ENCODE measurements around the gene ROBO1.
"Not testable (repeated sequence)": the region's sequence is repeated elsewhere in the genome, so short reads cannot be mapped to it uniquely, and the experiment has no call there.

The ROBO1 gene

GRCh38 chr3:79551997-79552396, 215.8 kb downstream of the ROBO1 start:
- DNase-seq (ENCODE audit: low spot score), result no peak

DNA sequence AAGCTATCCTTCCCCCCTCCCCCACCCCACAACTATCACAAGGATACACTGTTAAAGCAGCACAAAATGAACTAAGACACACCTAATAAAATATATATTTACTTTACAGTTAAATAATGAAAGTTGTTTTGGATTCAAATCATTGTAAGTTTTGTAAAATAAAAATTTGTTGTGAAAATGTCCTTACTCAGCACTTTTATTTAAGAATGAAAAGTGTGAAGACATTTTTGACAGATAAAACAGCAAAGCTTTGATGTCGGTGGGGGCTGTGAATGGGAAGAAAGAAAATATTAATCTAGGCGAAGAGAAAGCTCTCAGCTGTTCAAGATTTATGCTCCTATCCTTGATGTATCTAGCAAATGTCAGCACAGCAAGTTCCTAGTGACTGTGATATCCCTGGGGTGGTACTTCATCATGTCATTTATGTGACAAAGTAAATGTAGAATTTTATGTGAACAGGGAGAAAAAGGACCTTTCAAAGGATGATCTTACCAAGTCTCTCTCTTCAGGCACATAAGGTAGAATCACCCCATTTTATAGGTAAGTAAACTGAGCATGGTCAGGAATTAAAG, 216.4 kb downstream of the ROBO1 start:
- DNase-seq (ENCODE audit: low spot score), result no peak

DNA sequence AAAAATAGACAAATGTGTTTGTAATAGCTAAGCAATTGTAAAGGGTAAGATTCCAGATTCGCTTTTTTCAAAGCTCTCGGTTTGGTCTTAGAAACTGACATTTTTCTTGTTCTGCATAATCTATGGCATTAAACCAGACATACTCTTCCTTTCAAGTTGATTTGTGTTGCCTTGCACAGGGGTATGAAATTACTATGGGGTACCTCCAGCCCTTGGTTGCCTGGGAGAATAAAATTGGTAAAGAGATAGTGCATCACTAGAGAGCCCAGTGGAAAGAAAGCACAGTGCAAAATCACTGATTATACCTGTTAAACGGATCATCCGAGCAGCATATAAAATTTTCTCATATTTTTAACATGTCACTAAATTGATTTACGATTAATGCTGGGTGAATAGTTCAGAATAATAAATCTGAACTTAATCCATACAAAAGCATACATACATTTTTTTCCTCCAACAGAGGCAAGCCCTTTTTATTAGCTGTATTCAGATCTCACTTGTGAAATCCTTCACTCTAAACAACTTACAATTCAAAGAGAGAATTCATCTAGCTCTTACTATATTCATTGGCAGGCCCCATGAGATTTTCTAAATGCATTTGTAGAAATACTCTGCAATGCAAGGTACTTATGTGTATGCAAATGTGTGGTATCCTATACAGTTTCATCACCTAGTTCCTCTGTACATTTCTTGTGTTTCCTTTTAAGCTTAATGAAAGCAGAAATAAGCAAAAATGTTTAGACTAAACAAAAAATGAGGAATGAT, 224.4 kb downstream of the ROBO1 start:
- DNase-seq (ENCODE audit: low spot score), result no peak

- no peak for DNase-seq (ENCODE audit: low spot score)
Measured at GRCh38 chr3:79534727-79535126, 233.1 kb downstream of the ROBO1 start.

- no peak for DNase-seq (ENCODE audit: low spot score)
Measured at GRCh38 chr3:79531566-79532295, 236.1 kb downstream of the ROBO1 start.

GRCh38 chr3:79521221-79521848, 246.5 kb downstream of the ROBO1 start:
- peak; percentile 27 for DNase-seq (ENCODE audit: low spot score)

DNA sequence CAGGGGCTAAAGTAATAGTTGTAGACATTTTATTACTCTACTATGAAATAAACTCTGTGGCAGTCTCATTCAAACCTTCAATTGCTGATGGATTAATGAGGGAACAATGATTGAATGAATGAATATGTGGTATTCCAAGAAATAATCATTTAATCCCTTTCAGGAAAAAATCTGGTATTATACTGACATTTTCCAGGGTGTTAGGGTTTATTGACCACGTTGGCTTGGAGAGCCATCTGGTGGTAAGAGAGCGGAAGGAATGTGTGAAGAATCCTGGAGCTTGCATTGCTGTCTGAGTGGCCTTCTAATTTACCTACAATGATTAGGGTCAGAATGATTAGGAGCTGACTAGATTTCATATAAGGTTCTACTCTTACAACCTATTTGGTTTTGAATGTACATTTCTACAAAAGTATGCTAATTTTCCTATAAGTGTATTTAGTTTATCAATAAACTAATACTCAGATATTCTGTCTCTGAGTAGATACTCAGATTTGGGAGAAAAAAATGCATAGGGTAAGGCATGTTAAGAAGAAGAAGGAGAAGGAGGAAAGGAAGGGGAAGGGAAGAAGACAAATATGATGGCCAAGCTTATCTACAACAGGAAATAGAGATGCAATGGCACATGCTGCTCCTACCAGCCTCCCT, 249.9 kb downstream of the ROBO1 start:
- DNase-seq (ENCODE audit: low spot score), result peak; percentile 16

DNA sequence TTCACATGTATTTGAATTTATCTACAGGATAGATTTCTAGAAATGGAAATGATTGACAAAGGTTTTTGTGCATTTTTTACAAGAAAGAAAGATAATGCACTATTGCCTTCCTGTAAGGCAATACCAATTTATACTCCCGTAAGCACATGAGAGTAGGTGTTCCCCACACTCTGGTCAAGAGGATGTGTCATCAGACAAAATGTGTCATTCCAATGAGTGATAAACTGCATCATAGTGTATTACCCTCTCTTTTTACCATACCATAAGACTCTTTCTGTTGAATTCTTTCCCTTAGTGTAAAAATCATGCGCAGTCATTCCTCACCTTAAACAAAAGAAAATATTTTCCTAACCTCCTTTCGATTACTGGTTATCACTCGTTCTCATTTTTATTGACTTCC, 251.0 kb downstream of the ROBO1 start:
- DNase-seq (ENCODE audit: low spot score), result no peak

GRCh38 chr3:79515072-79515471, 252.7 kb downstream of the ROBO1 start:
- no peak for DNase-seq (ENCODE audit: low spot score)

DNA sequence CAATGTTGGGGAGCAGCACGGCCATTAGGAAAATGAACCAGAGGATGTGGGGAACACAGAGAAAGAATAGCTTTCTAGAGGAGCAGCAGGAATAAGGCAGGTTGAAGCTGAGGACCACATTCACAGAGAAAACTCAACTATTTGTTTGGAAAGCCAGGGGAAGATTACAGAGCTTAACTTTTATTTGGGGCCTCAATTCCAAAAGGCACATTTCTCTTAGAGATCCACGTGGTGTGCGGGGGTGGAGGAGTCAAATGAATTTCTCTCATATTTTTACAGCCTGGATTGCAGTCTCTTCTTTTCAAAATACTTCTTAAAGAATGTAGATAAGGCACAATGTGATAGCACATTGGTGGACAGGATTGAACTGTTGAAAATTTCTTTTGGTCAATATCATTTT, 253.7 kb downstream of the ROBO1 start:
- DNase-seq (ENCODE audit: low spot score), result no peak

DNA sequence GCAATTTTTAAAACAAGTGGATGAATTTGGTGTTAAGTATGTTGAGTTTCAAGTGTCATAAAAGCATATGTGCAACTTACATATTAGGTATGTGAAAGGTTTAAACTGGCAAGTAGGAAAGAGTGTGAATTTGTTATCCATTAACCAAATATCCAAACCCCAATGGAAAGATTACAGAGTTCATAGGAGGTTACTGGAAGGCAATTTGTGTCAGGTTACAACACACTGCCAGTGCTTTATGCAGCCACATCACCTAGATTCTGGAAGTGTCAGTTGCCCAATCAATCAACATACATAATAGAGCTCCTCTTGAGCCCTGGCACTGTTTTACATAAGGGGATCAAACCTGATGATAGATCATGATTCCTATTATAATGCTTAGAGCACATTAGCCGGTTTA, 261.0 kb downstream of the ROBO1 start:
- no peak for DNase-seq (ENCODE audit: low spot score)

DNA sequence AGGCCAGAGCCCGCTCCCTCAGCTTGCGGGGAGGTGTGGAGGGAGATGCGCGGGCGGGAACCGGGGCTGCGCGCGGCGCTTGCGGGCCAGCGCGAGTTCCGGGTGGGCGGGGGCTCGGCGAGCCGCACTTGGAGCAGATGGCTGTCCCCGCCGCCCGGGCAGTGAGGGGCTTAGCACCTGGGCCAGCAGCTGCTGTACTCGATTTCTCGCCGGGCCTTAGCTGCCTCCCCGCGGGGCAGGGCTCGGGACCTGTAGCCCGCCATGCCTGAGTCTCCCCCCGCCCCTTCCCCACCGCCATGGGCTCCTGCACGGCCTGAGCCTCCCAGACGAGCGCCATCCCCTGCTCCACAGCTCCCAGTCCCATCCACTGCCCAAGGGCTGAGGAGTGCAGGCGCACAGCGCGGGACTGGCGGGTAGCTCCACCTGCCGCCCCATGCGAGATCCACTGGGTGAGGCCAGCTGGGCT, 265.5 kb downstream of the ROBO1 start:
- not testable (repeated sequence) for DNase-seq (ENCODE audit: low spot score)

DNA sequence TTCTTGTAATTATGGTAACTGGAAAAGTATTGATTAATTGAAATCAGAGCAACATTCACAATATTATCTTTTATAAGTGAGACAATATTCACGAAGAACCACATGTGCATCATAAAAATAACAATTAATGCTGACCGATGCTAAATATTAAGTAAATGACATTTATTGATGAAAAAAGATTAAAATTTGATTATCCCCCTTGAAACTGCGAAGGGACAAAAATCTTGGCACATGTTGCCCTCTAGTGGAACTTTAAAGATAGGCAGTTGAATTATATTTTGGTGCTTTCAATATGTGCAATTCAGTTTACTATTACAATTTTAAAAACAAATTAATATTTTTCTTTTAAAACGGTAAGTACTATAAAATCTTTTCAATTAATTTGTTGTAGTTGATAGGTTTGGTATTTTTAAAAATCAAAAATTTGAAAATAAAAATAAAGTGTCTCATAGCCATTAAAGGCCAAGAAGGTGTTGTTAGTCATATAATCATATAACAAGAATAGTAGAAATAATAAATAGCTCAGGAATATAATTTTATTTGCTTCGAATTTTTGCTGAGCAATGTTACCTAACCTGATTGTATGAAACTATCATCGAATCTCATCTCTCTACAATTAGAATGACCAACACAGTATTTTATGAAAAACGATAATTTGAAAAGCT, 270.2 kb downstream of the ROBO1 start:
- peak; percentile 33 for DNase-seq (ENCODE audit: low spot score)

- DNase-seq (ENCODE audit: low spot score), result no peak
Measured at GRCh38 chr3:79491029-79491641, 276.7 kb downstream of the ROBO1 start.

- DNase-seq (ENCODE audit: low spot score), result peak; percentile 25
Measured at GRCh38 chr3:79490165-79491028, 277.4 kb downstream of the ROBO1 start.

GRCh38 chr3:79488407-79488806, 279.4 kb downstream of the ROBO1 start:
- DNase-seq (ENCODE audit: low spot score), result no peak

DNA sequence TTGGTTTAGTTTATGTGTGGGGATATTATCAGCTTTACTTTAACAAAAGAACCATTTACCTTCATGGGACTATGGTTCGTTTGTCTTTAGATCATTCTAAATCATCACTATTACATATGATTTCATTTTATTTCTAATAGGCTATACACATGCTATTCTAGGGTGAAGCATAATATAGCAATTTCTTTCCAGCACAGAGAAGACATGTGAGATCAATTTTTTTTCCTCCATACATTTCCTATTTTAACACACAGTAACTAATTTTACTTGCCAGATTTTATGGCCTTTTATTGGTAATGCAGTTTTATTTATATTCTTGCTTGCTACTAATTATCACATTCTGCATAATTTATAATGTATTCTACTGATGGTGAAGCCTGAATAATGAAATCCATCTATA, 287.1 kb downstream of the ROBO1 start:
- no peak for DNase-seq (ENCODE audit: low spot score)

- DNase-seq (ENCODE audit: low spot score), result no peak
Measured at GRCh38 chr3:79478620-79479019, 289.2 kb downstream of the ROBO1 start.

- no peak for DNase-seq (ENCODE audit: low spot score)
Measured at GRCh38 chr3:79477242-79477641, 290.6 kb downstream of the ROBO1 start.

DNA sequence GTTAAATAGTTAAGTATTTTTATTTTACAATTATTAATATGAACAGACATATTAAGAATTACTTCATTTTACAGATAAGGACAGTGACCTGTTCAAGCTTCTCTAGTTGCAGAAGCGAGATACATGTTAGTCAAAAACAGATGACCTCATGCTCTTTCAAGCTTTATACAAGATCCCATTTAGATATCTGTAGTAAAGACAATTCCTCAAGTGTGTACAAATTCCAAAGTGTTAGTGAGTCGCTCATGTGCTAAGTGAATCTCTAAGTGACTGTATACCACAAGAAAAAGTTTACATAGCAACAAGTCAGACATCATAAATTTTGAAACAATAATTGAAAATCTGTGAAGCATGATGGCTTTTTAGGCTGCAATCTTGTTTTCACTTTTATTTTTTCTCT, 293.8 kb downstream of the ROBO1 start:
- no peak for DNase-seq (ENCODE audit: low spot score)
